ENCODE results near the gene OR12D3.

DNA sequence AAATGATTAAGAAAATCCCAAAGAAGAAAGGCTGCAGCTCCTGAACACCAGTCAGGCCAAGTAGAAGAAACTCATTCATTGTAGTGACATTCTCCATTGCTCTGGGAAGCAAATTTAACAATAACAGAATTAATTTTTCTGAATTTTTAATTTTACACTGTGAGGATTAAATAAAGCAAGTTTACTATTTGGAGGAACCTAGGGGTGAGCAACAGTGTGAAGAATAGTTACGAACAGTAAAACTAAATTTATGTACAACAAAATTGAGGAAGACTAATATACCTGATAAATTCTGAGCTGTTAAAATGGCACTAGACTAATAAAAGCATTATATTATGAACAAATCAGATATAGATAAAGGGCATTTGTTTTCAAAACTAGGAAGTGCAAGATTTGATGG lies at the start of gene OR12D3:
- TF ChIP-seq CTCF (IDR thresholded peaks at IDR 0.05): no peak
- no peak for TF ChIP-seq POLR2A (IDR thresholded peaks at IDR 0.05)
- no peak for TF ChIP-seq EP300 (IDR thresholded peaks at IDR 0.05)
